Smooth muscle cell (in vitro differentiated cells): Measurements from ENCODE around the gene NPB. TPM values are rescaled to one million over a fixed set of nuclear protein-coding genes. Genes with fewer than 3 reads are reported as not detected.
A peak's percentile ranks its signal among the peaks of the same experiment; 100 is the strongest.

Source experiments
- DNase-seq: peaks from one replicate; lab custom pipeline; 2025; ENCODE audit not compliant: unreplicated experiment; lab: John Stamatoyannopoulos, UW
- H2AFZ ChIP-seq: fragments of 200-600 bp; sonication (generic); 2 replicates; pipeline ENCODE4 v1.6.0; 2016; ENCODE audit warnings: antibody characterized with exemption, low read depth, mild to moderate bottlenecking
- H3F3A ChIP-seq: fragments of 200-600 bp; sonication (generic); 2 replicates; pipeline ENCODE4 v1.6.0; 2017; ENCODE audit warnings: antibody characterized with exemption, low read depth
- H3K27ac ChIP-seq: fragments of 200-600 bp; sonication (generic); 2 replicates; pipeline ENCODE4 v1.5.1; 2016; ENCODE audit warnings: low read depth, mild to moderate bottlenecking
- H3K27me3 ChIP-seq: fragments of 200-600 bp; sonication (generic); 2 replicates; pipeline ENCODE4 v1.6.1; 2016; ENCODE audit warnings: low read depth, mild to moderate bottlenecking
- H3K36me3 ChIP-seq: fragments of 200-600 bp; sonication (generic); 2 replicates; pipeline ENCODE4 v1.5.1; 2016; ENCODE audit warnings: low read depth
- H3K4me1 ChIP-seq: fragments of 200-600 bp; sonication (generic); 2 replicates; pipeline ENCODE4 v1.5.1; 2016; ENCODE audit warnings: low read depth
- H3K4me2 ChIP-seq: fragments of 200-600 bp; sonication (generic); 2 replicates; pipeline ENCODE4 v1.6.0; 2016; ENCODE audit warnings: mild to moderate bottlenecking
- H3K4me3 ChIP-seq: fragments of 200-600 bp; sonication (generic); 2 replicates; pipeline ENCODE4 v1.5.1; 2016; ENCODE audit warnings: mild to moderate bottlenecking
- H3K79me2 ChIP-seq: fragments of 200-600 bp; sonication (generic); 2 replicates; pipeline ENCODE4 v1.6.0; 2016; ENCODE audit warnings: low read depth, mild to moderate bottlenecking
- H3K9ac ChIP-seq: fragments of 200-600 bp; sonication (generic); 2 replicates; pipeline ENCODE4 v1.6.0; 2016; ENCODE audit warnings: low read depth
- H3K9me3 ChIP-seq: fragments of 200-600 bp; sonication (generic); replicated peaks from 2 replicates; pipeline ENCODE4 v1.5.1; 2016; ENCODE audit warnings: low read depth
- H4K20me1 ChIP-seq: fragments of 200-600 bp; sonication (generic); 2 replicates; pipeline ENCODE4 v1.6.0; 2016; ENCODE audit warnings: low read depth
- WGBS: methylation state at CpG from one replicate; pipeline ENCODE4 v1.1.7; 2016; ENCODE audit warnings: low lambda C conversion rate; 5-methylcytosine and 5-hydroxymethylcytosine counted together
- polyA plus RNA-seq: library from polyadenylated mRNA; unstranded; fragments of >200 nt; fragmentation: Nextera tagmentation; extraction: Ambion mirVana; gene quantifications from 2 replicates; pipeline ENCODE4 v1.2.1, GENCODE V29; 2016
- total RNA-seq: library from RNA; depleted of rRNA; stranded (reverse); fragments of >200 nt; gene quantifications from 2 replicates; pipeline ENCODE4 v1.2.3, GENCODE V29; 2014
- TF ChIP-seq, protein P1 (sequence below): fragments of 200-600 bp; sonication (generic); IDR thresholded peaks from 2 replicates; pipeline ENCODE4 v1.5.1; 2017; ENCODE audit warnings: borderline replicate concordance, mild to moderate bottlenecking, antibody characterized with exemption; ENCODE audit not compliant: insufficient read depth, poor library complexity, severe bottlenecking

Gene NPB
- total and polyA plus RNA-seq, 2 experiments from 2014 or later, result 7.9 to 14.4 TPM

DNA sequence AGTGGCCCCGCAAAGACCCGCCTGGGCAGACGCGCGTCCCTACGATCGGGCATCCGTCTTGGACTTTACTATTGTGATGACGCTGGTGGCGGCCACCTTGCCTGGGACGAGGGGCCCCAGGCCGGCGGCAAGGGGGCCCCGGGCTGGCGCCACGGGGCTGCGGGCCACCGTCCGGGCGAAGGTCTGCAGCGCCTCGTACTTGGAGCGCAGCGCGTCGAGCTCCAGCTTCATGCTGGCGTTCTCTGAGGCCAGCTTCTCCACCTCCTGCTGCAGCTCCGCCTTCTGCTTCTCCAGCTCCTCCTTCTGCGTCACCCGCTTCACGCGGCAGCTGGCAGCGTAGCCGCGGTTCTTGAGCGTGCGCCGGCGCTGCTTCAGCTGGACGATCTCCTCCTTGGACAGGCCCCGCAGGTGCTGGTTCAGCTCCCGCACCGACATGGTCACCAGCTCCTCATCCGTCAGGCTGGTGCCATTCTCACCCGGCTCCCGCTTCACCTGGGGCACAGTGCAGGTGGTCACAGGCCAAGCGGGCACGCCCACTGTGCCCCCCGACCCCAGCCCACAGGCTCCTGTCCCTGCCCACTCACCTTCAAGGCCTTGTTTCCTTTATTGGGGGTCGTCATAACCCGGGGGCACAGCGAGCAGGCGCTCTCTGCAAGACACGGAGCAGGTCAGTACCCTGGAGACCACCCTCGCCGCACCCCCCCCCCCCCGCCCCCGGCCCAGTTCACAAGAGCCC lies 20.7 kb downstream of the NPB start:
- Histone ChIP-seq H3K27me3 (no peaks in the 10 kb centered on the region), H3K4me3 (peak overlapping the region; percentile 31), H3K9ac (no peak overlapping the region), H3K27ac (peak overlapping the region; percentile 72), H3K79me2 (peaks cover 90% of the 10 kb centered on the region), H3K36me3 (no peaks in the 10 kb centered on the region), H4K20me1 (peaks cover 87% of the 10 kb centered on the region), H3K4me2 (peak overlapping the region; percentile 84), H3F3A (peaks cover 15% of the 10 kb centered on the region), H2AFZ (no peak overlapping the region), H3K9me3 (no peaks in the 10 kb centered on the region), H3K4me1 (peaks cover 28% of the 10 kb centered on the region)
- DNase-seq, result no peak
- TF ChIP-seq, protein P1, sequence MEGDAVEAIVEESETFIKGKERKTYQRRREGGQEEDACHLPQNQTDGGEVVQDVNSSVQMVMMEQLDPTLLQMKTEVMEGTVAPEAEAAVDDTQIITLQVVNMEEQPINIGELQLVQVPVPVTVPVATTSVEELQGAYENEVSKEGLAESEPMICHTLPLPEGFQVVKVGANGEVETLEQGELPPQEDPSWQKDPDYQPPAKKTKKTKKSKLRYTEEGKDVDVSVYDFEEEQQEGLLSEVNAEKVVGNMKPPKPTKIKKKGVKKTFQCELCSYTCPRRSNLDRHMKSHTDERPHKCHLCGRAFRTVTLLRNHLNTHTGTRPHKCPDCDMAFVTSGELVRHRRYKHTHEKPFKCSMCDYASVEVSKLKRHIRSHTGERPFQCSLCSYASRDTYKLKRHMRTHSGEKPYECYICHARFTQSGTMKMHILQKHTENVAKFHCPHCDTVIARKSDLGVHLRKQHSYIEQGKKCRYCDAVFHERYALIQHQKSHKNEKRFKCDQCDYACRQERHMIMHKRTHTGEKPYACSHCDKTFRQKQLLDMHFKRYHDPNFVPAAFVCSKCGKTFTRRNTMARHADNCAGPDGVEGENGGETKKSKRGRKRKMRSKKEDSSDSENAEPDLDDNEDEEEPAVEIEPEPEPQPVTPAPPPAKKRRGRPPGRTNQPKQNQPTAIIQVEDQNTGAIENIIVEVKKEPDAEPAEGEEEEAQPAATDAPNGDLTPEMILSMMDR, result no peak
- WGBS, result 89% methylated on average over 58 of the region's 58 CpGs

GRCh38 chr17:81923302-81924260 lies 21.5 kb downstream of the NPB start:
- no peaks in the 10 kb centered on the region for H3K9me3 ChIP-seq
- H3K4me3 ChIP-seq, result peak overlapping the region; percentile 31
- H3K27me3 ChIP-seq, result no peaks in the 10 kb centered on the region
- DNase-seq, result peak; percentile 50
- H3K4me2 ChIP-seq, result peak overlapping the region; percentile 84
- peaks cover 10% of the 10 kb centered on the region for H3F3A ChIP-seq
- H2AFZ ChIP-seq, result no peak overlapping the region
- H4K20me1 ChIP-seq, result peaks cover 82% of the 10 kb centered on the region
- H3K36me3 ChIP-seq, result no peaks in the 10 kb centered on the region
- WGBS, result 11% methylated on average over 30 of the region's 32 CpGs
- H3K79me2 ChIP-seq, result peaks cover 82% of the 10 kb centered on the region
- TF ChIP-seq, protein P1, result no peak
- peaks cover 32% of the 10 kb centered on the region for H3K4me1 ChIP-seq
- H3K9ac ChIP-seq, result peak overlapping the region; percentile 49
- peak overlapping the region; percentile 72 for H3K27ac ChIP-seq

GRCh38 chr17:81924557-81925532 lies 22.8 kb downstream of the NPB start:
- 63% methylated on average over 21 of the region's 21 CpGs for WGBS
- no peak for DNase-seq
- no peaks in the 10 kb centered on the region for H3K9me3 ChIP-seq
- H3K27ac ChIP-seq, result peak overlapping the region; percentile 72
- H3K79me2 ChIP-seq, result peaks cover 72% of the 10 kb centered on the region
- no peak overlapping the region for H2AFZ ChIP-seq
- H3K36me3 ChIP-seq, result no peaks in the 10 kb centered on the region
- H4K20me1 ChIP-seq, result peaks cover 69% of the 10 kb centered on the region
- H3K4me1 ChIP-seq, result peaks cover 32% of the 10 kb centered on the region
- H3K27me3 ChIP-seq, result no peaks in the 10 kb centered on the region
- H3K4me3 ChIP-seq, result no peak overlapping the region
- no peak overlapping the region for H3K9ac ChIP-seq
- H3F3A ChIP-seq, result peaks cover 10% of the 10 kb centered on the region
- peak overlapping the region; percentile 84 for H3K4me2 ChIP-seq
- TF ChIP-seq, protein P1, result no peak
